IPS-20b (cell line): ENCODE data around the gene VEPH1.

Experiments used
- H3K27ac ChIP-seq: one replicate; pipeline ENCODE4 v1.5.1; 2013; ENCODE audit warnings: low read length
- H3K27me3 ChIP-seq: 2 replicates; pipeline ENCODE4 v1.6.1; 2013; ENCODE audit warnings: mild to moderate bottlenecking, low read length, inconsistent platforms; ENCODE audit not compliant: insufficient read depth
- H3K36me3 ChIP-seq: 2 replicates; pipeline ENCODE4 v1.6.1; 2013; ENCODE audit warnings: low read depth, mild to moderate bottlenecking, inconsistent platforms, low read length, moderate library complexity; ENCODE audit not compliant: insufficient read depth
- H3K4me1 ChIP-seq: 2 replicates; pipeline ENCODE4 v1.6.1; 2013; ENCODE audit warnings: mild to moderate bottlenecking, control low read depth, inconsistent platforms, low read length, moderate library complexity; ENCODE audit not compliant: insufficient read depth
- H3K4me3 ChIP-seq: 2 replicates; pipeline ENCODE4 v1.5.1; 2013; ENCODE audit warnings: mild to moderate bottlenecking, low read length, inconsistent platforms
- H3K9ac ChIP-seq: 2 replicates; pipeline ENCODE4 v1.6.1; 2013; ENCODE audit warnings: low read depth, mild to moderate bottlenecking, inconsistent platforms, low read length, moderate library complexity
- H3K9me3 ChIP-seq: 2 replicates; pipeline ENCODE4 v1.6.1; 2013; ENCODE audit warnings: mild to moderate bottlenecking, low read depth, low read length, inconsistent platforms; ENCODE audit not compliant: insufficient read depth

Gene VEPH1

GRCh38 chr3:157444797-157445184, 58.4 kb downstream of the VEPH1 start:
- no peaks in the 10 kb centered on the region for H3K4me1 ChIP-seq
- H3K4me3 ChIP-seq = no peak overlapping the region
- no peaks in the 10 kb centered on the region for H3K27me3 ChIP-seq
- H3K36me3 ChIP-seq = no peaks in the 10 kb centered on the region
- H3K9ac ChIP-seq = no peak overlapping the region
- H3K27ac ChIP-seq = no peak overlapping the region
- no peaks in the 10 kb centered on the region for H3K9me3 ChIP-seq

GRCh38 chr3:157443905-157444796, 59.1 kb downstream of the VEPH1 start:
- H3K27me3 ChIP-seq = peaks cover 3% of the 10 kb centered on the region; the same call in 1 of the 2 replicates
- H3K4me3 ChIP-seq = no peak overlapping the region
- no peaks in the 10 kb centered on the region for H3K9me3 ChIP-seq
- no peak overlapping the region for H3K9ac ChIP-seq
- H3K4me1 ChIP-seq = no peaks in the 10 kb centered on the region
- no peaks in the 10 kb centered on the region for H3K36me3 ChIP-seq
- H3K27ac ChIP-seq = no peak overlapping the region

- 0 out of 2 replicates have a peak, but pooled peaks cover 3% of the 10 kb centered on the region for H3K4me1 ChIP-seq
- peaks cover 17% of the 10 kb centered on the region for H3K27me3 ChIP-seq
- H3K27ac ChIP-seq = no peak overlapping the region
- no peak overlapping the region for H3K4me3 ChIP-seq
- H3K9ac ChIP-seq = no peak overlapping the region
- no peaks in the 10 kb centered on the region for H3K9me3 ChIP-seq
- H3K36me3 ChIP-seq = no peaks in the 10 kb centered on the region
Observed at GRCh38 chr3:157442729-157443128, 60.5 kb downstream of the VEPH1 start.

- Histone ChIP-seq H3K4me1 (0 out of 2 replicates have a peak, but pooled peaks cover 3% of the 10 kb centered on the region), H3K9me3 (no peaks in the 10 kb centered on the region), H3K4me3 (no peak overlapping the region), H3K27me3 (peaks cover 31% of the 10 kb centered on the region), H3K9ac (no peak overlapping the region), H3K27ac (no peak overlapping the region), H3K36me3 (no peaks in the 10 kb centered on the region)
Observed at GRCh38 chr3:157441102-157441624, 62.1 kb downstream of the VEPH1 start.

- H3K27ac ChIP-seq = peak overlapping the region; percentile 52
- H3K4me3 ChIP-seq = peak overlapping the region; percentile 86
- H3K4me1 ChIP-seq = 0 out of 2 replicates have a peak, but pooled peaks cover 3% of the 10 kb centered on the region
- peaks cover 33% of the 10 kb centered on the region for H3K27me3 ChIP-seq
- peak overlapping the region; percentile 82; the same call in 1 of the 2 replicates for H3K9ac ChIP-seq
- H3K9me3 ChIP-seq = no peaks in the 10 kb centered on the region
- H3K36me3 ChIP-seq = no peaks in the 10 kb centered on the region
Observed at GRCh38 chr3:157438194-157438730, 65.0 kb downstream of the VEPH1 start.

- Histone ChIP-seq H3K9me3 (no peaks in the 10 kb centered on the region), H3K4me3 (peak within 1 kb of the TSS; percentile 86), H3K27ac (no peak within 1 kb of the TSS), H3K36me3 (no peaks in the 10 kb centered on the region), H3K4me1 (0 out of 2 replicates have a peak, but pooled peaks cover 3% of the 10 kb centered on the region), H3K27me3 (peaks cover 33% of the 10 kb centered on the region), H3K9ac (peak within 1 kb of the TSS; percentile 82)
Observed at GRCh38 chr3:157436583-157437291, 66.5 kb downstream of the VEPH1 start, which contains the start of gene PTX3. Gene PTX3 (plus strand): TSS chr3:157436850. CDS start chr3:157436934, 84 bp downstream.

GRCh38 chr3:157429708-157430107, 73.5 kb downstream of the VEPH1 start:
- H3K4me1 ChIP-seq = no peaks in the 10 kb centered on the region
- H3K9me3 ChIP-seq = no peaks in the 10 kb centered on the region; the same call in 1 of the 2 replicates
- no peak overlapping the region for H3K4me3 ChIP-seq
- no peak overlapping the region for H3K27ac ChIP-seq
- no peak overlapping the region for H3K9ac ChIP-seq
- no peaks in the 10 kb centered on the region for H3K36me3 ChIP-seq
- no peaks in the 10 kb centered on the region for H3K27me3 ChIP-seq

- Histone ChIP-seq H3K9me3 (no peaks in the 10 kb centered on the region; the same call in 1 of the 2 replicates), H3K9ac (no peak overlapping the region), H3K36me3 (no peaks in the 10 kb centered on the region), H3K27me3 (no peaks in the 10 kb centered on the region), H3K27ac (no peak overlapping the region), H3K4me1 (no peaks in the 10 kb centered on the region), H3K4me3 (no peak overlapping the region)
Observed at GRCh38 chr3:157428853-157429252, 74.4 kb downstream of the VEPH1 start.

GRCh38 chr3:157427901-157428300, 75.3 kb downstream of the VEPH1 start:
- no peak overlapping the region for H3K27ac ChIP-seq
- H3K4me3 ChIP-seq = no peak overlapping the region
- no peaks in the 10 kb centered on the region for H3K27me3 ChIP-seq
- no peaks in the 10 kb centered on the region; the same call in 1 of the 2 replicates for H3K9me3 ChIP-seq
- no peak overlapping the region for H3K9ac ChIP-seq
- no peaks in the 10 kb centered on the region for H3K4me1 ChIP-seq
- no peaks in the 10 kb centered on the region for H3K36me3 ChIP-seq

- Histone ChIP-seq H3K27me3 (no peaks in the 10 kb centered on the region), H3K27ac (no peak overlapping the region), H3K4me1 (no peaks in the 10 kb centered on the region), H3K9ac (no peak overlapping the region), H3K9me3 (no peaks in the 10 kb centered on the region; the same call in 1 of the 2 replicates), H3K36me3 (no peaks in the 10 kb centered on the region), H3K4me3 (no peak overlapping the region)
Observed at GRCh38 chr3:157423337-157423736, 79.9 kb downstream of the VEPH1 start.

- Histone ChIP-seq H3K27ac (no peak overlapping the region), H3K36me3 (no peaks in the 10 kb centered on the region), H3K4me3 (no peak overlapping the region), H3K9me3 (no peaks in the 10 kb centered on the region; the same call in 1 of the 2 replicates), H3K27me3 (no peaks in the 10 kb centered on the region), H3K9ac (no peak overlapping the region), H3K4me1 (no peaks in the 10 kb centered on the region)
Observed at GRCh38 chr3:157420606-157421130, 82.5 kb downstream of the VEPH1 start.
